Breast epithelium (tissue), 4 donors: ENCODE results near the gene PRKN. TPM values are rescaled to one million over a fixed set of nuclear protein-coding genes. Genes with fewer than 3 reads are reported as not detected.

Experiments
- DNase-seq, 2 donors: peaks; one replicate each; pipeline ENCODE4 v3.0.0-alpha.2; 2019; ENCODE audit warnings: low spot score in 2 of 2
- H3K27ac ChIP-seq, 2 donors: fragments of 200-600 bp; sonication (generic) in 1 of 2; one replicate each; pipeline ENCODE4 v1.5.1; 2016 to 2019; ENCODE audit warnings: mild to moderate bottlenecking in 1 of 2
- H3K27me3 ChIP-seq, 2 donors: fragments of 200-600 bp; sonication (generic) in 1 of 2; one replicate each; pipeline versions ENCODE4 v1.5.1 to v1.6.0; 2017 to 2019; ENCODE audit warnings: control low read depth in 1 of 2, mild to moderate bottlenecking in 1 of 2
- H3K36me3 ChIP-seq: fragments of 200-600 bp; one replicate; pipeline ENCODE4 v1.5.1; 2019
- H3K4me1 ChIP-seq, 2 donors: fragments of 200-600 bp; sonication (generic); one replicate each; pipeline ENCODE4 v1.5.1; 2016 to 2019; ENCODE audit warnings: control low read depth in 1 of 2
- H3K4me3 ChIP-seq, 3 donors: fragments of 200-600 bp; sonication (generic); 1 replicate in 2 of 3; 2 replicates in 1 of 3; pipeline ENCODE4 v1.5.1; 2016 to 2019; ENCODE audit warnings: mild to moderate bottlenecking in 3 of 3, moderate library complexity in 2 of 3
- H3K9me3 ChIP-seq, 2 donors: fragments of 200-600 bp; sonication (generic) in 1 of 2; one replicate each; pipeline ENCODE4 v1.5.1; 2016 to 2019; ENCODE audit warnings: control low read depth in 1 of 2
- POLR2A ChIP-seq: fragments of 450-650 bp; IDR thresholded peaks from one replicate; pipeline ENCODE4 v1.6.1; 2016; ENCODE audit warnings: antibody characterized with exemption, mild to moderate bottlenecking, moderate library complexity
- POLR2AphosphoS5 ChIP-seq, 3 donors: sonication (generic); formaldehyde crosslinking; IDR thresholded peaks; one replicate each; pipeline ENCODE4 v1.6.1; 2017; ENCODE audit warnings: antibody characterized with exemption in 3 of 3
- intact Hi-C: fragments of 100-400 bp; cut with DNase I; formaldehyde crosslinking; loops from one replicate; pipeline ENCODE4 v1.15.1; 2023; ENCODE audit warnings: low total_unique reads
- total RNA-seq, 3 donors: library from RNA; depleted of rRNA; stranded (reverse); fragments of >200 nt; gene quantifications; one replicate each; pipeline ENCODE4 v1.1.0, GENCODE V29; 2016
- TF ChIP-seq, protein P1 (sequence below), 3 donors: fragments of 450-650 bp; IDR thresholded peaks; one replicate each; pipeline ENCODE4 v1.5.1; 2016 to 2017; ENCODE audit warnings: antibody characterized with exemption in 3 of 3, mild to moderate bottlenecking in 3 of 3, moderate library complexity in 3 of 3

The PRKN gene
- total RNA-seq, 3 donors from 2014 or later: 7.2 to 19.0 (median 11.2) TPM

DNA sequence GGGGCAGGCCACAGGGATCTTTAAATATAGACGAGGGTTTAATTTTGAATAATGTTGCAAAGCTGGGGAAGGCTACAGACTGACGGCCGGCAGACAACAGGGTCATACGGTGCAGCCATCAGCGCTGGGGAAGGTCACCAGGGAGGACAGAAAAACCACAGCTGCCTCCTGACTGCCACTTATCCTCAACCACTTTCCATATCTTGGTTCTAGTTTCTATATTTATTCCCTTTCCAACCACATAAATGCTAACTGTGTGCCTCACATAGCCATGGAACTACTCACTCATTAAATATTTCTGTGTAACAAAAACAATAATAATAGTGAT, 1368.0 kb downstream of the PRKN start:
- no peaks in the 10 kb centered on the region for H3K4me1 ChIP-seq
- no peaks in the 10 kb centered on the region for H3K27me3 ChIP-seq
- H3K4me3 ChIP-seq: no peak overlapping the region
- H3K9me3 ChIP-seq: peaks cover 0 to 14% of the 10 kb centered on the region in 2 donors
- DNase-seq: no peak
- TF ChIP-seq POLR2AphosphoS5 (IDR thresholded peaks at IDR 0.05) (no peak), POLR2A (no peak)
- TF ChIP-seq, protein P1, sequence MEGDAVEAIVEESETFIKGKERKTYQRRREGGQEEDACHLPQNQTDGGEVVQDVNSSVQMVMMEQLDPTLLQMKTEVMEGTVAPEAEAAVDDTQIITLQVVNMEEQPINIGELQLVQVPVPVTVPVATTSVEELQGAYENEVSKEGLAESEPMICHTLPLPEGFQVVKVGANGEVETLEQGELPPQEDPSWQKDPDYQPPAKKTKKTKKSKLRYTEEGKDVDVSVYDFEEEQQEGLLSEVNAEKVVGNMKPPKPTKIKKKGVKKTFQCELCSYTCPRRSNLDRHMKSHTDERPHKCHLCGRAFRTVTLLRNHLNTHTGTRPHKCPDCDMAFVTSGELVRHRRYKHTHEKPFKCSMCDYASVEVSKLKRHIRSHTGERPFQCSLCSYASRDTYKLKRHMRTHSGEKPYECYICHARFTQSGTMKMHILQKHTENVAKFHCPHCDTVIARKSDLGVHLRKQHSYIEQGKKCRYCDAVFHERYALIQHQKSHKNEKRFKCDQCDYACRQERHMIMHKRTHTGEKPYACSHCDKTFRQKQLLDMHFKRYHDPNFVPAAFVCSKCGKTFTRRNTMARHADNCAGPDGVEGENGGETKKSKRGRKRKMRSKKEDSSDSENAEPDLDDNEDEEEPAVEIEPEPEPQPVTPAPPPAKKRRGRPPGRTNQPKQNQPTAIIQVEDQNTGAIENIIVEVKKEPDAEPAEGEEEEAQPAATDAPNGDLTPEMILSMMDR (IDR thresholded peaks at IDR 0.05): no peak
- intact Hi-C loops: no loop called here
- H3K27ac ChIP-seq: no peak overlapping the region
- H3K36me3 ChIP-seq: no peaks in the 10 kb centered on the region

- no peak overlapping the region for H3K27ac ChIP-seq
- no peaks in the 10 kb centered on the region for H3K4me1 ChIP-seq
- DNase-seq: no peak
- no peaks in the 10 kb centered on the region for H3K27me3 ChIP-seq
- no peaks in the 10 kb centered on the region for H3K9me3 ChIP-seq
- intact Hi-C loops: no loop called here
- no peak for TF ChIP-seq POLR2AphosphoS5 (IDR thresholded peaks at IDR 0.05)
- H3K4me3 ChIP-seq: no peak overlapping the region
- H3K36me3 ChIP-seq: no peaks in the 10 kb centered on the region
These were observed 1371.3 kb downstream of the PRKN start for GRCh38 chr6:161356167-161356854.

- Histone ChIP-seq H3K9me3 (no peaks in the 10 kb centered on the region), H3K36me3 (no peaks in the 10 kb centered on the region), H3K4me3 (no peak overlapping the region), H3K27me3 (no peaks in the 10 kb centered on the region), H3K4me1 (no peaks in the 10 kb centered on the region), H3K27ac (no peak overlapping the region)
- intact Hi-C loops: no loop called here
- TF ChIP-seq POLR2AphosphoS5 (IDR thresholded peaks at IDR 0.05) (no peak), POLR2A (no peak)
- TF ChIP-seq, protein P1 (IDR thresholded peaks at IDR 0.05): no peak
- DNase-seq: no peak
These were observed 1371.9 kb downstream of the PRKN start for GRCh38 chr6:161355696-161356095.

DNA sequence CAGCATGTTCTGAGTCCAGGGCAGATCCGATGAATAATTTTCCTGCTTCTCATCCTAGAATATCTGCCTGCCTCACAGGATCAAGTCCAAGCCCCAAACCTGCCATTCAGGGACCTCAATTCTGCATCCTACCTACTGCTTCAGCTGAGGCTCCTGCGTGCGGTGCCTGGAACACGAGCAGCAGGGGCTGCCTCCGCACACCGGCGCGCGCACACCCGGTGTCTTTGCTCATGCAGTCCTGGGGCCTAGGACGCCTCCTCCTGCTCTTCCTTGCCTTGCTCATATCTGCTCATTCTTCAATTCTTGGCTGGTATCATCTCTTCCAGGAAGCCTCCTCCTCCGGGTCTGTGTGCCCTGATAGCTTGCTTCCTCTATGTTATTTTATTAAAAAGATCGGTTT, 1372.6 kb downstream of the PRKN start:
- TF ChIP-seq POLR2AphosphoS5 (IDR thresholded peaks at IDR 0.05): no peak
- TF ChIP-seq, protein P1 (IDR thresholded peaks at IDR 0.05): no peak
- no peak for TF ChIP-seq POLR2A
- no peak overlapping the region for H3K27ac ChIP-seq
- DNase-seq: no peak
- no peaks in the 10 kb centered on the region for H3K27me3 ChIP-seq
- H3K9me3 ChIP-seq: no peaks in the 10 kb centered on the region
- H3K4me3 ChIP-seq: no peak overlapping the region
- no peaks in the 10 kb centered on the region for H3K36me3 ChIP-seq
- intact Hi-C loops: no loop called here
- no peaks in the 10 kb centered on the region for H3K4me1 ChIP-seq

GRCh38 chr6:161354276-161354840, 1373.2 kb downstream of the PRKN start:
- no peaks in the 10 kb centered on the region for H3K27me3 ChIP-seq
- TF ChIP-seq POLR2AphosphoS5 (IDR thresholded peaks at IDR 0.05) (no peak), POLR2A (no peak)
- TF ChIP-seq, protein P1 (IDR thresholded peaks at IDR 0.05): no peak
- H3K36me3 ChIP-seq: no peaks in the 10 kb centered on the region
- H3K4me1 ChIP-seq: no peaks in the 10 kb centered on the region
- no peaks in the 10 kb centered on the region for H3K9me3 ChIP-seq
- no peak for DNase-seq
- no peak overlapping the region for H3K4me3 ChIP-seq
- intact Hi-C loops: no loop called here
- H3K27ac ChIP-seq: no peak overlapping the region
